ENCODE results near the gene RBM6. TPM values are rescaled to one million over a fixed set of nuclear protein-coding genes. Genes with fewer than 3 reads are reported as not detected.
"Not testable (repeated sequence)": the region's sequence is repeated elsewhere in the genome, so short reads cannot be mapped to it uniquely, and the experiment has no call there.

Gene RBM6
- total RNA-seq, 1 donor from 2014 or later: 148 TPM

DNA sequence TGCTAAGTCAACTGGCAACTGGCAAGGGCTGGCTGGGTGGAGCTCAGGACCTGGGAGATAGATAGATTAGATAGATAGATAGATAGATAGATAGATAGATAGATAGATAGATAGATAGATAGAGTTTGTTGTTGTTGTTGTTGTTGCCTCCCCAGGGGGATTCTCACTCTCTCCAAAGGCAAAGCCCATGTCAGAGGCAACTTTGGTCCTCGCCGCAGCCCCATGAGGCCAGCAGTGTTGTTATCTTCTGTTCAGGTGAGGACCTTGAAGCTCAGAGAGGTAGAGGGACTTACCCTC is 28.9 kb upstream of the RBM6 start:
- intact Hi-C loops (cut with DNase I): no loop called here
- DNase-seq (ENCODE audit: low spot score): no peak
- no peak for ATAC-seq

DNA sequence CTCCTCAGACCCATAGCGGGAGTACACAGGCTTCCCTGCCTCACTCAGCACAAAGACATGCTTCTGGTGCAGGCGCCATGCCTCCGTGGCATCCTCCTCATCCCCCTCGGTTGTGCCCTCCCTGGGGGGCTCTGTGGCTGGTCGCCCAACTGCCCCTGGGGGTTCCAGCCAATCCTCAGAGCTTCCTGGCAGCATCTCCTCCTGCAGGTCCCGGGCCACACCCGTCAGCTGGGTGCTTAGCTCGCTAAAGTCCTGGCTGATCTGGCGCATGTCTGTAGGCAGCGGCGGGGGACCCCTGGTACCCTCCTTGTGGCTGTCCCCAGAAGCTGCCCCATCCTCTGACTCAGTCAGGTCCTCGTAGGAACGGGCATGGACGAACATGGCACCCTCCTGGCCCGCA is 28.3 kb upstream of the RBM6 start:
- DNase-seq (ENCODE audit: low spot score) (no peak), ATAC-seq (no peak)
- intact Hi-C loops (cut with DNase I): no loop called here

DNA sequence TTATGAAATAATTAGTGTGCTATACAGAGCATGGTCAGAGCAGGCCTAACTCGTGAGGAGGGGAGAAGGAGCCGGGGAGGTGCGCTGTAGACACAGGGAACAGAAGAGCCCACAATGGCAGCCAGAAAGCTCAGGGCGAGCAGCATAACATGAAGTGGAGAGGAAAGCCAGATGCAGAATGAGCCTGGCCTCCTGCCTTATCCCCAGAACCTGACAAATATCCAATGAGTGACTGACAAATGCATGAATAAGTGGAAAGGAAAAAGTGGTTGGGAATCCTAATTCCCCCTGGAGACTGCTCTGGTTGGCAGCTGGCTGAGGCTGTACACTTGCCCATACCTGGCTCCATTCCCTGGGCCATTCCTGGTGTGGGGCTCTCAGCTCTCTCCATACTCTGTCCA is 27.1 kb upstream of the RBM6 start:
- intact Hi-C loops (cut with DNase I): no loop called here
- ATAC-seq (no peak), DNase-seq (ENCODE audit: low spot score) (no peak)

DNA sequence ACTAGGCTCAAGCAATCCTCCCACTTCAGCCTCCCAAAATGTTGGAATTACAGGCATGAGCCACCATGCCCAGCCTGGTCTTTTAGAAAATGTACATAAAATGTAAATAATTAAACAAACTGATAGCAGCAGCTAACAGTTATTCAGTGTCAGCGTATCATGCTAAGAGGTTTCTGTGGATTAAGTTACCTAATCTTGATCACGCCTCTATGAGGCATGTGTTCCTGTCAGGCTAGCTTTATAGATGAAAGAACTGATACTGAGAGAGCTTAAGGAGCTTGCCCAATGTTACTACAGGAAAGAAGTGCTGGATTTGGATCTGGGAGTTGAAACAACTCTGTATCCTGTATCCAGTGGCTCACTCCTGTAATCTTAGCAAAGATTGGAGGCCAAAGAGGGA is 25.0 kb upstream of the RBM6 start:
- intact Hi-C loops (cut with DNase I): no loop called here
- no peak for DNase-seq (ENCODE audit: low spot score)
- no peak for ATAC-seq

DNA sequence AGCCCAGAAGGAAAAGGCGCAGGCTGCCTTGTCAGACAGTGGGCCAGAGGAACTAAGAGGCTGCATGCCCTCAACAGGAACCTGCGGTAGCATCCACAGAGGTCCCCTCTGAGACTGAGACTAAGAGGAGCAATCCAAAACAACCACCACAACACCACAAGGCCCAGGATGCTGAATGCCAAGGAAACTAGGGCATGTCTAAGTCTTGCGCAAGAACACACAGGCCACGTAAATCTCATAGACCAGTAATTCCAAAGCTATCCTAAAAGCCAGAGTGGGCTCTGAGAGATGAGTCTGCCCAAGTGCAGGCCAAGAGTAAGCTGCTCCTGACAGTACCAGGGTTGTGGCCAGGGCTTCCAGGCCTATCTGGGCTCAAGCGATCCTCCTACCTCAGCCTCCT is 23.3 kb upstream of the RBM6 start:
- intact Hi-C loops (cut with DNase I): no loop called here
- peak; percentile 66 for ATAC-seq
- DNase-seq (ENCODE audit: low spot score): no peak

DNA sequence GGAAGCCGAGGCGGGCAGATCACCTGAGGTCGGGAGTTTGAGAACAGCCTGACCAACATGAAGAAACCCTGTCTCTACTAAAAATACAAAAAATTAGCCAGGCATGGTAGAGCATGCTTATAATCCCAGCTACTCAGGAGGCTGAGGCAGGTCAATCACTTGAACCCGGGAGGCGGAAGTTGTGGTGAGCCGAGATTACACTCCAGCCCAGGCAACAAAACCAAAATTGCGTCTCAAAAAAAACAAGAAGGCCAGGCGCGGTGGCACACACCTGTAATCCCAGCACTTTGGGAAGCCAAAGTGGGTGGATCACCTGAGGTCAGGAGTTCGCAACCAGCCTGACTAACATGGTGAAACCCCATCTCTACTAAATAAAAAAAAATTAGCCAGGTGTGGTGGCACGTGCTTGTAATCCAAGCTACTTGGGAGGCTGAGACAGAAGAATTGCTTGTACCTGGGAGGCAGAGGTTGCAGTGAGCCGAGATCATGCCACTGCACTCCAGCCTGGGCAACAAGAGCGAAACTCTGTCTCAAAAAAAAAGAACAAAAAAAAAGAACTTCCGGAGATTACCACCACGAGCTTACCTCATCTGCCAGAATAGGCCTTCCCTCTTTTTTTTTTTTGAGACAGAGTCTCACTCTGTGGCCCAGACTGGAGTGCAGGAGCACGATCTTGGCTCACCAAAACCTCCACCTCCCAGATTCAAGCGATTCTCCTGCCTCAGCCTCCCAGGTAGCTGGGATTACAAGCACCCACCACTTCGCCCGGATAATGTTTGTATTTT is 22.0 kb upstream of the RBM6 start:
- ATAC-seq; intact Hi-C loops (cut with DNase I); DNase-seq (ENCODE audit: low spot score): not testable (repeated sequence)

DNA sequence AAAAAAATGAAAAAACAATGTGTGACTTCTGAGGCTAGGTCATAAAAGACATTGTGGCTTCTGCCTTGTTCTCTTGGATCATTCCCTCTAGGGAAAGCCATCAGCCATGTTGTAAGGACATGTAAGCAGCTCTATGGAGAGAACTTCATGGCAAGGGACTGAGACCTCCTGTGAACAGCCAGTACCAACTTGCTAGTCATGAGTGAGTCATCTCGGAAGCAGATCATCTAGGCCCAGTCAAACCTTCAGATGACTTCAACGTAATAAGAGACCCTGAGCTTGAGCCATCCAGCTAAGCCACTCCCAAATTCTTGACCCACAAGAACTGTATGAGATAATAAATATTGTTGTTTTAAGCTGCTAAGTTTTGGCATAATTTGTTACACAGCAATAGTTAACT is 15.3 kb upstream of the RBM6 start:
- intact Hi-C loops (cut with DNase I): no loop called here
- ATAC-seq: no peak
- DNase-seq (ENCODE audit: low spot score): no peak

DNA sequence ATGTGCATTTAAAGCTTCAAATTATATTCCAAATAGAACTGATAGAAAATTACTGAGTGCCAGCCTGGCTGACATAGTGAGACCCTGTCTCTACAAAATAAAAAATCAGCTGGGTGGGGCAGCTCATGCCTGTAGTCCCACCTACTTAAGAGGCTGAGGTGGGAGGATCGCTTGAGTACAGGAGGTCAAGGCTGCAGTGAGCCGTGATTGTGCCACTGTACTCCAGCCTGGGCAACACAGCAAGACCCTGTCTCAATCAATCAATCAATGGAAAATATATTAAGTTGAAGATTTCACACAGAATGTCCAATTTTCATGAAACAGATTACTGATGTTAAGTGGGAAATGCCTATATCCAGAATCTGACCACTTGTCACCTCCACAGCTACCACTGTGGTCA is 14.5 kb upstream of the RBM6 start:
- DNase-seq (ENCODE audit: low spot score) (no peak), ATAC-seq (no peak)
- intact Hi-C loops (cut with DNase I): no loop called here

DNA sequence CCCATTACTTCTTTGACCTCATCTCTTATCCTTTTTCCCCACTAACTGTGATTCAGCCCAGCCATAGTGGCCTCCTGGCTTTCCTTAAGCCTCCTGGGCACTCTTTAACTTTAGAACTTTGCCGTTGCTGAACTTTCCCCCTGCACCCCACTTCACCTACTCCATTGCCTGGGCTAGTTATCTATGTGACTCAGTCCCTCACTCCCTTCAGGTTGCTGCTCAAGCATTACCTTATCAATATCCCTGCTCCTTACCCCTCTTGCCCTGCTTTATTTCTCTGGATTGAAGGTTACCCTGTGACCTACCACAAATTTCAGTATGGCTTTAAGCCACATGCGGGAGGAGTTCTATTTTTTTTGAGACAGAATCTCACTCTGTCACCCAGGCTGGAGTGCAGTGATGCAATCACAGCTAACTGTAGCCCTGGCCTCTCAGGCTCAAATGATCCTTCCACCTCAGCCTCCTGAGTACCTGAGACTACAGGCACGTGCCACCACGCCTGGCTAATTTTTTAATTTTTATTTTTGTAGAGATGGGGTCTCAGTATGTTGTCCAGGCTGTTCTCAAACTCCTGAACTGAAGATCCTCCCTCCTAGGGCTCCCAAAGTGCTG is 13.7 kb upstream of the RBM6 start:
- DNase-seq (ENCODE audit: low spot score) (no peak), ATAC-seq (no peak)
- intact Hi-C loops (cut with DNase I): no loop called here

DNA sequence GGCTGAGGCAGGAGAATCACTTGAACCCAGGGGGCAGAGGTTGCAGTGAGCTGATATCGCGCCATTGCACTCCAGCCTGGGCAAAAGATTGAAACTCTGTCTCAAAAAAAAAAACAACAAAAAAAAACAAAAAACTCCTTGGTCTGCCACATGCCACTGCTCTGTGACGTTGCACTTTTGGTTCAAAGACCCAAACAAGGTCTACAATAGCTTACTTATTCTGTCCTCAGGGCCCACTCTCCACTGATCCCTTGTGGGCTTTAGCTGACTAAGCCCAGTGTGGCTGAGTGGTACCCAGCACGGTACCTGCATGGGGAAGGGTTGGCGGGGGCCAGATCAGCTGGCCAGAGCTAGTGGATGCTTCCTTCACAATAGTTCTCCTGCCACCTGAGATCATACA is 12.2 kb upstream of the RBM6 start:
- DNase-seq (ENCODE audit: low spot score) (no peak), ATAC-seq (no peak)
- intact Hi-C loops (cut with DNase I): no loop called here

DNA sequence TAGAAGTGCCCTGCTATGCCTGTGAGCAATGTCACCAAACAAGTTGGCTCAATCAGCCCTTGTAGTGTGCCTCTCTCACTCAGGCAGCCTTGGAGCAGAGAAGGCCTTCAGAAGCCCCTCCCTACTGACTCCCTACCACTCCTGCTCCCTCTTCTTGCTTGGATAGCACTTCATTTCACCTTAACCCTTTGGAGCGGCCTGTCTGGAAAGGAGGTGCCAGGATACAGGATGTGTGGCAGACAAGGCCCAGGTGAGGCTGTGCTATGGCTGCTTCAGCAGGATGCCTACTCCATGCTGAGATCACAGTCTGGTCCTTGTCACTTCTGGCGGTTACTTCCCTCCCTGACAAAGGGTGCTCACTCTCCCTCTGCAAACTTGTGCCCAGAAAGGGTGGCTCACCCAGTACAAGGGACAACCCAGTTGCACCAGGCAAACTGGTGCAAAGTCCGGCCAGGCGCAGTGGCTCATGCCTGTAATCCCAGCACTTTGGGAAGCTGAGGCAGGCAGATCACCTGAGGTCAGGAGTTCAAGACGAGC is 11.4 kb upstream of the RBM6 start:
- intact Hi-C loops (cut with DNase I): no loop called here
- no peak for DNase-seq (ENCODE audit: low spot score)

DNA sequence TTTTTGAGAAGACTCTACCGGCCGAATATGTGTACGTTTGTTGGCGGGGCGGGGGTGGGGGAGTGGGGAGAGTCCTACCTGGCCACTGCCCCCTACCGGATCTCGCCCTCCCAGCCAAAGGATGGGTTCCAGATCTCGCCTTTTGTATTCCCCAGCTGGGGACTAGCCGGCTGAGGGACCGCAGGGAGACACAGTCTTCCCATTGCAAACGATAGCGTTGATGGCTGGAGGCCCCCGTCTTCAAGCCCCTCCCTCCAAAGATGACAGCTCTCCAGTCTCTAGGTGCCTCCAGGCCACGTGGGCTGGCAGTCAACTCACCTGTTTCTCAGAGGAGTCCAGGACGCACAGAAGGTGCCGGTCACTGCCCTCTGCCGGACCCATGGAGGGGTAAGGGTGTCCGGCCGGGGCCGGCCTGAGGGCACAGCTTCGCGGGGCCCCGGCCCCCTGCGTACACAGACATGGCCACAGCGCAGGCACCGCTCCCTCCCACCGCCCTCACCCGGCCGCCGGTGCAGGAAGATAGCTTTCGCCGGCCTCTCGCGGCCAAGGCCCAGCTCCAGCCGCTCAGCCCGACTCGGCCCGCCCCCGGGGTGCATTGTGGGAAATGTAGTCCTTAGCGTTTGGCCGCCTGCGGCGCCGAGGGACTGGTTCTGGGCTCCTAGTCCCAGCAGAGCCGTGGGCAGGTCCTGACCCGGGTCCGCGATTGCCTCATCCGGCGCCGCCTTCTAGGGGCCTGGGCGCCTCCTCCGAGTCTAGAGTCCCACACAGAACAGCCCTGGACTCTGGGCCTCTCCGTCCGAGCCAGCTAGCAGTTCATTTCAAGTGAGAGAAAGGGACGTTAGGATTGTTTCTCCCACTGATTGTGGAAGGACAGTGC is 10.4 kb upstream of the RBM6 start, which contains the start of gene MON1A:
TSS of gene MON1A (minus strand) at position 521 of the 877 bp plus-strand sequence. CDS start 16,465 bp downstream, outside the sequence.
- intact Hi-C loops (cut with DNase I): no loop called here
- ATAC-seq (peak; percentile 99), DNase-seq (ENCODE audit: low spot score) (peak; percentile 97)

More for the DNA sequence above, 11.4 kb upstream of the RBM6 start:
- ATAC-seq: no peak

DNA sequence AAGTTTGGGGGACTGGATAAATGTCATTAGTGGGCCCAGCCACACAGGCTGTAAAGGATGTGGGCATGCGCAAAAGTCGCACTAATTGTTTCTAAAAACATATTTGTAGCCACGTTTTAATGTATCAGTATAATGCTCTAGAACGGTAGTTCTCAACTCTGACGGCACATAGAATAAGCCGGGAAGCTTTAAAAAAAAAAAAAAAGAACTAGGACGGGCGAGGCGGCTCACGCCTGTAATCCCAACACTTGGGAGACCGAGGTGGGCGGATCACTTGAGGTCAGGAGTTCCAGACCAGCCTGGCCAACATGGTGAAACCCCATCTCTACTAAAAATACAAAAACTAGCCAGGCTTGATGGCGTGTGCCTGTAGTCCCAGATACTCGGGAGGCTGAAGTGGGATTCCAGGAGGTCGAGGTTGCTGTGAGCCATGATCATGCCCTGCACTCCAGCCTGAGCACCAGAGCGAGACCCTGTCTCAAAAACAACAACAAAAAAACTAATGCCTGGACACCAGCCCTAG is 9.7 kb upstream of the RBM6 start:
- DNase-seq (ENCODE audit: low spot score): no peak
- intact Hi-C loops (cut with DNase I): no loop called here
- peak; percentile 44 for ATAC-seq

DNA sequence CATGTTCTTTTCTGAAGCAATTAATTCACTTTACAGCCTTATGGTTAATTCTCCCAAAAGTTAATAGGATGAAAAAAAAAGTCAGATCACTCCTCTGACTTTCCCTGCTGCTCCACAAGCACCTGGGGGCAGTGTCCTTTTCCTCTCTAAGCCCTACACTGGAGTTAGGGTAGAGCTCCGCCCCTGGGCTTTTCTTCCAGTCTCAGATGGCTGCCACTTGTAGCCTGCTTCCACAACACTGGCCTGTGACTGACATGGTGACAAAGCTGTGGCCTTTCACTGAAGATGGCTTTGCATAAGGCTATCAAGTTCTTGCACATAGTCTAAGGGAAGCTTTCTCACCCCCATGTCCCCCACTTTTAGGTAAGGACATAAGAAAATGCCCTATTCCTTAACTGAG is 9.0 kb upstream of the RBM6 start:
- DNase-seq (ENCODE audit: low spot score) (no peak), ATAC-seq (no peak)
- intact Hi-C loops (cut with DNase I): no loop called here

DNA sequence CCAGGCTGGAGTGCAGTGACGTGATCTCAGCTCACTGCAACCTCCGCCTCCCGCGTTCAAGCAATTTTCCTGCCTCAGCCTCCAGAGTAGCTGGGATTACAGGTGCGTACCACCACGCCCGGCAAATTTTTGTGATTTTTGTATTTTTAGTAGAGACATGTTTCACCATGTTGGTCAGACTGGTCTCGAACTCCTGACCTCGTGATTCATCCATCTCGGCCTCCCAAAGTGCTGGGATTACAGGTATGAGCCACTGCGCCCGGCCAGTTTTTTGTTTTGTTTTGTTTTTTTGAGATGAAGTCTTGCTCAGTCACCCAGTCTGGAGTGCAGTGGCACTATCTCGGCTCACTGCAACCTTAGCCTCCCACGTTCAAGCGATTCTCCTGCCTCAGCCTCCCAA is 7.7 kb upstream of the RBM6 start:
- intact Hi-C loops (cut with DNase I); ATAC-seq; DNase-seq (ENCODE audit: low spot score): not testable (repeated sequence)

DNA sequence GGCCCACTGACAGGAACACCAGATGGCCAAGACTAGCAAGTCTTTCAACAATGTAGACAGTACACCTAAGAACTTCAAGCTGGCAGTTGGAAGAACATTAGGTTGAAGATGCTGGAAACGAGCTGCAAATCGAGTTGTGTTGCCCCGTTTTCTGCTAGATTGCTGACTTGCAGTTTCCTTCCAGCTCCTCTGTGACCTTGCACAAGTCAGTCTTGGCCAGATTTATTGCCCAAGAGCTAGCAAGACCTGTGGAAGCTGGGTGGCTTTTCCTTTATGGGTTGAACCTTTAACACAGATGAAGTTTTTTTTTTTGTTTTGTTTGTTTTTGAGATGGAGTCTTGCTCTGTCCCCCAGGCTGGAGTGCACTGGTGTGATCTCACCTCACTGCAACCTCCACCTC is 2.9 kb upstream of the RBM6 start:
- no peak for DNase-seq (ENCODE audit: low spot score)
- ATAC-seq: no peak
- intact Hi-C loops (cut with DNase I): no loop called here

DNA sequence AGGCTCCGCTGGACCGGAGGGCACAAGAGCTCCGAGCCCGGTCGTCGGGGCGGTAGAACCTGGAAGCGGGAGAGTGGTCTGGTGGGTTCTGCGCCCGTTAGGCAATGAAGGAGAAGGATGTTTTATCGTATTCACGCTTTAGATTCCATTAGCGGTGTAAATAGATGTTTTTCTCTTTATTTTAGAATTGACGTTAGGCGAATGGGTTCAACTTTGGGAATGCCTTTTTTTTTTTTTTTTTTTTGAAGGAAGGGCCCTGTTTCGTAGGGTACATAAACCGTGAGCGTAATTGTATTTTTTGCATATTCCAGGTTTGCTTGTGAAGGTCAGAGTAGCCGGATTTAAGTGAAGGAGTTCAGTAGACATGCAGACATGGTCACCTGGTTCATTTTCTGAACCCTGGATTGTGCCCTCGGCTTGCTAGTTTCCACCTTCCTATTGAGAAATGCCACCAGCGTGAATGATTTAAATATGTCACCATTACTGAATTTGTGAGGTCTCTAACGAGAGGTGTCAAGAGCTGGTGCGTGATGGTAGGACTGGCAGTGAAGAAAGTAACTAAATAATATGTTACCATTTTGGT is 808 bp downstream of the RBM6 start:
- ATAC-seq (no peak), DNase-seq (ENCODE audit: low spot score) (no peak)
- intact Hi-C loops (cut with DNase I): no loop called here

DNA sequence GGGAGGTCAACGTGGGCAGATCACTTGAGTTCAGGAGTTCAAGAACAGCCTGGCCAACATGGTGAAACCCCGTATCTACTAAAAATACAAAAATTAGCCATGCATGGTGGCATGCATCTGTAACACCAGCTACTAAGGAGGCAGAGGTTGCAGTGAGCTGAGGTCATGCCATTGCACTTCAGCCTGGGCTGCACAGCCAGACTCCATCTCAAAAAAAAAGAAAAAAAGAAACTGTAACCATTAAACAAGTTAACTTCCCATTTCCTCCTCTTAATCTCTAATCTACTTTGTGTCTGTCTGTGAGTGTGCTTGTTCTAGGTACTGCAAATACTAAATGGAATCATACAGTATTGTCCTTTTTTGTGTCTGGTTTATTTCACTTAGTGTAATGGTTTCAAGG is 2.7 kb downstream of the RBM6 start:
- intact Hi-C loops (cut with DNase I): no loop called here
- no peak for DNase-seq (ENCODE audit: low spot score)
- no peak for ATAC-seq

DNA sequence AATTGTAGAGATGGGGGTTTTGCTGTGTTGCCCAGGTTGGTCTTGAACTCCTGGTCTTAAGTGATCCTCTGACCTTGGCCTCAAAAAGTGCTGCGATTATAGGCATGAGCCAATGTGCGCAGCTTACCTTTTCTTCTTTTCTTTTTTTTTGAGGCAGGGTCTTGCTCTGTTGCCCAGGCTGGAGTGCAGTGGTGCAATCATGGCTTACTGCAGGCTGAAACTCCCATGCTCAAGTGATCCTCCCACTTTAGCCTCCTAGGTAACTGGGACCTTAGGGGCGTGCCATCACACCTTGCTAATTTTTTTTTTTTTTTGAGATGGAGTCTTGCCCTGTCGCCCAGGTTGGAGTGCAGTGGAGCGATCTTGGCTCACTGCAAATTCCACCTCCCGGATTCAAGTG is 13.0 kb downstream of the RBM6 start:
- ATAC-seq (no peak), DNase-seq (ENCODE audit: low spot score) (no peak)
- intact Hi-C loops (cut with DNase I): no loop called here
